ENCODE measurements around the gene BABAM2.

- TF ChIP-seq CTCF (conservative IDR thresholded peaks at IDR 0.05) (no peak), EZH2 (IDR thresholded peaks at IDR 0.05; ENCODE audit: low read depth) (no peak)
Measured at GRCh38 chr2:28358668-28359201, 468.2 kb downstream of the BABAM2 start.
